ENCODE results near the gene RAB37.

Gene RAB37

GRCh38 chr17:74728702-74729075, 8.4 kb upstream of the RAB37 start:
- DNase-seq = no peak

DNA sequence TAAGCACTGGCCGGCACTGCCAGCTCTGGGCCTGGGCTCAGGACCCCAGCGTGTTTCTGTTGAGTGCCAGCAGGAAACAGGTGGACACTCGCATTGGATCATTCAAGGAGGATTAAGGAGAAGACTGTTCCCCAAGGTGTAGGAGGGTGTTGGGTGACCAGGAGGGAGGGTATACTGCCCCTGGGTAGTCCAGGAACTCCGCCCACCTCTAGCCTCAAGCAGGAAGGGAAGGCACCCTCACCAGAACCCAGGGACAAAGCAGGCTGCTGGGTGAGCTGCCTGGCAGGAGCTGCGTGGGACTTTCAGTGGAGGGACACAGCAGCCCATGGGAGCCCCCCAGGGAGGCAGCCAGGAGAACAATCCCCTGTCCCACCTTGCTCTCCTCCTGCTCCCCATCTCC, 7.7 kb upstream of the RAB37 start:
- DNase-seq = no peak

- no peak for DNase-seq
Measured at GRCh38 chr17:74729866-74730265, 7.2 kb upstream of the RAB37 start.

DNA sequence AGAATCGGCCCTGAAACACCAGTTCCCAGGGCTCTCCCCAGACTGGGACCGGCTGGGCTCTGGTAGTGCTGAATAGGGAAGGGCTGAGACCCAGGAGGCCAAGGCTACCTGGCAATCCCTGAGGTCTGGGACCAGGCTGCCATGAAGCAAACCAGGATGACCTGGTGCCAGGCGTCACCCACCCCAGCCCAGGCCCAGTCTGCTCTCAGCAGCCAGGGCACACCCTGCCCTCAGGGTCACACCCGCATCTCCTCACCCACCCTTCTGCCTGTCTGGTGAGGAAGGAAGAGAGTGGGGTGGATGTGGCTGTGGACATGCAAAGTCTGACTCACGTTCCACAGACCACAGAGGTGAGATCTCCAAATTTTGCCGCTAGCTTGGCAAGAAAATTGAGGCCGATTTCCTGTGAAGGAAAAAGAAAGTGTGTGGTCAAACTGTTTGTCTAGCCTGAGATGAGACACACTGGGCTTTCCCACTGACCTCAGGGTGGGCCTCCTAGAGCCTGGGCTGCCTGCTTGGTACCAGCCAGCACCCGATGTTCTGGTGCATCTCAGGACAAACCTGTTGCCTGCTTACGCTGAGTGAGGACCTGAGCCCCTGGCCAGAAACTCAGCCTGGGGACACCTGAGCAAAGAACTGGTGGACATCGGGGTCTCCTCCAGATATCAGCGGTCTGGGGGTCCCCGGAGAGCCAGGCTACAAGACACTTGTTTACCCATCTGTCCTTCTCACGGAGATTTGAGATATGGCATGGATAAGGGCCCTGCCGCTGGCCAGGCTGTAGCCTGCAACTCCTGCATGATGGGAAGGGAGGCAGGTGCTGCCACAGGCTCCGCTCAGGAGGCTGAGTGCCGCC, 6.3 kb upstream of the RAB37 start:
- no peak for DNase-seq

DNA sequence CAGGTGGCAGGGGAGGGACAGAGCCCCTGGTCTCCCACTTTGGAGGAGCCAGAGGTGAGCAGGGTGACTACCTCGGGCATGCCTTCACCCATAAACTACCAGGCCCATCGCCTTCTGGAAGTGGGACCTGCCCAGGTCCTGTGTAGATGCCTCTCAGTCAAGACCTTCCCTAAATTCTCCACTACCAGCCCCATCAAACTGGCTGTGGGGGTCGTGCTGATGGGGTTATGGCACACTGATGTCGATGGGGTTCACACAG, 5.8 kb upstream of the RAB37 start:
- DNase-seq = no peak

DNA sequence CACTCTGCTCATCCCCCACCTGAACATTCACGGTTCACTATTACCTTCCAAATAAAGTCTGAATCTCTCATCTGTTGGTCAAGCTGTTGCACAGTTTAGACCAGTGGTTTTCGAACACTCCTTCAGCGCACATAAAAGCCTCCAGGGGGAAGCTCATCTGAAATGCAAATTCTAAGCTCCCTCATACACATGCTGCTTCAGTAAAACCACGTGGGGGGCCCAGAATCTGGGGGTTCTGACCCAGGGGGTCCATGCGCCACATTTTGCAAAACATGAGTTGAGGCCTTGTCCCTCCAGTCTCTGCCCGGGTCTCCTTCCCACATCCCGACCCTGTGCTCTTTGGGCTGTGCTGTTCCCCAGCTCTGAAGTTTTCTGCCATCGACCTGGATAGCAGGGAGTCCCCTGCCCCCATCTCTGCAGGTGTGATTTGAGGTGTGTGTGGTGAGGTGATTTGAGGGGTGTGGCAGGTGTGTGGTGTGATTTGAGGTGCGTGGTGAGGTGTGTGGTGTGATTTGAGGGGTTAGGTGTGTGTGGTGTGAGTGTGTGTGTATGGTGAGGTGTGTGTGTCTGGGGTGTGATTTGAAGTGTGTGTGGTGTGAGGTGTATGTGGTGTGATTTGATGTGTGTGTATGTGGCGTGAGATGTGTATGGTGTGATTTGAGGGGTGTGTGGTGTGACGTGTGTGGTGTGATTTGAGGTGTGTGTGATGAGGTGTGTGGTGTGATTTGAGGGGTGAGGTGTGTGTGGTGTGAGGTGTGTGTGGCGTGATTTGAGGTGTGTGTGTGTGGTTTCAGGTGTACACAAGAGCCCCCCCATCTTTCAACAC, 4.8 kb upstream of the RAB37 start:
- no peak for DNase-seq

DNA sequence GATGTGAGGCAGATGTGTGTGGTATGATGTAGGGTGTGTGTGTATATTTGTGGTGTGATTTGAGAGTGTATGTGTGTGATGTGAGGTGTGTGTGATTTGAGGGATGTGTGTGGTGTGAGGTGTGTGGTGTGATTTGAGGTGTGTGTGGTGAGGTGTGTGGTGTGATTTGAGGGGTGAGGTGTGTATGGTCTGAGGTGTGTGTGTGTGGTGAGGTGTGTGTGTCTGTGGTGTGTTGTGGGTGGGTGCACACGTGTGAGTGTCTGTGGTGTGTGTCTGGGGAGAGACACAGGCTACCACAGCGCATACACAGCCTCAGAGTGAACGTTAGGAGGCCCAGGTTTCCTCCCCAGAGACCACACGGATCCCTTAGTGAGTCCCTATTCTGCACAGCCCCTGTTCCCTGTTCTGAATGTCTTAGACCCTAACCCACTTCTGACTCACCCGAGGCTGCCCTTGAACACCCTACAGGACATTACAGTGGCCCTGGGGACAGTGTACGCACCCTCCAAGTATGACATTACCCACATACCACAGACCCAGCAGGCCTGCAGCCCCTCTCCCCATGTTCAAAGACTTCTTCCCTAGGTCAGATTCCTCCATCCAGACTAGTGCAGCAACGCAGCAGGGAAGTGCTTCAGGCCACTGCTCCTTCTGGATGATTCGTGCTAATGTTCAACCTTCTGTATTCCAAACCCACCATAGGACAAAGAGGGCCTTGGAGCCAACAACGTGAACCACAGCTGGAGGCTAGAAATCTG, 3.5 kb upstream of the RAB37 start:
- DNase-seq = no peak

DNA sequence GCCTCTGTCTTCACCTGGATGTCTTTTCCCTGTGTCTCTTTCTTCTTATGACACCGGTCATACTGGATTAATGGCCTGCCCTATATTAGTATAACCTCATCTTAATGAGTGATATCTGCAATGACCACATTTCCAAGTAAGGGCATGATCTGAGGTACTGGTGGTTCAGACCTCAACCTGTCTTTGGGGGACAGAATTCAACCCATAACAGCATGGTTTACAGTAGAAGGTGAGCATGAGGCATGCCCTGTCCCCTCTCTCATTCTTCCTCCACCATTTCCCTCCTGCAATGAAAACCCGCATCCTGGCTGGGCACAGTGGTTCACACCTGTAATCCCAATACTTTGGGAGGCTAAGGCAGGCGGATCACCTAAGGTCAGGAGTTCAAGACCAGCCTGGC, 2.8 kb upstream of the RAB37 start:
- no peak for DNase-seq

- no peak for DNase-seq
Measured at GRCh38 chr17:74737299-74738050, 419 bp downstream of the RAB37 start.

DNA sequence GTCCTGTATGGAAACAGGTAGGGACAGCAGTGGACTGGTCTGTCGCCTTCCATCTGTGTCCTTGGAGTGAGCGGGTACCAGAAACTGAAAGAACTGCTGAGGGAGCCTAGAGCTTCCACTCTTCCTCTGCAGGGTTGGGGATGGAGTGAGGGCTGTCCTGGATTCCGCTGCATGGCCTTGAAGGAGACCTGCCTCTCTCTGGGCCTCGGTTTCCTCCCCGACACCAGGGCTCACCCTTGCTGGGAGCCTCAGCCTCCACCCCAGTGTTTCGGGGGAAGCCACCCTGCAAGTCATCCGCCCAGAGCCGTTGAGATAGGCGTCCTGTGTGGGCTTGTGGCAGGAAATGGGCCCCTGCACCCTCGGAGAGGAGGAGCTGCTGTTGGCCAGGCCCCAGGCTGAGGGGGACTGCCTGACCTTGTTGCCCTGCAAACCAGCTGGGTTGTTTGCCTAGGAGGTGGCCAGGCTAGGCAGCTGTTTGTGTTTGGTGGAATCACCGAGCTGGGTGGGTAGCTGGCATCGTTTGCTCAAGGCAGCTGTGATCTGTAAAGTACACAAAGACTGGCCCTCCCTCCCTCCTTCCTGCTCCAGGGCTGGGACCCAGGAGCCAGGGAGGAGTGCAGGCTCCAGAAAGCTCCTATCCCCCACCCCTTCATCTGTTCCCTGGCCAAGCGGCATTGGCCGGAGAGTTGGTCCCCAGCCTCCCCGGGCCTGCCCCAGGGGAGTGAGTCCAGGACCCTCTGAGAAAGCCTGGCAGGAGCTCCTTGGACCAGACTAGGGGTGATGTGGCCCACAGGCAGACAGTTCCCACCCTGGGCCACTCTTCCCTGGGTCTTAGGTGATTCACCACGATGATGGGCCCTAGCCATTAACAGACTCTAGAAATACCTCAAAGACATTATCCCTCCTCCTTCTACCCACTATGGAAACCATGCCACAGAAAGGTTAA, 1.3 kb downstream of the RAB37 start:
- no peak for DNase-seq

GRCh38 chr17:74739227-74739831, 2.3 kb downstream of the RAB37 start:
- no peak for DNase-seq

DNA sequence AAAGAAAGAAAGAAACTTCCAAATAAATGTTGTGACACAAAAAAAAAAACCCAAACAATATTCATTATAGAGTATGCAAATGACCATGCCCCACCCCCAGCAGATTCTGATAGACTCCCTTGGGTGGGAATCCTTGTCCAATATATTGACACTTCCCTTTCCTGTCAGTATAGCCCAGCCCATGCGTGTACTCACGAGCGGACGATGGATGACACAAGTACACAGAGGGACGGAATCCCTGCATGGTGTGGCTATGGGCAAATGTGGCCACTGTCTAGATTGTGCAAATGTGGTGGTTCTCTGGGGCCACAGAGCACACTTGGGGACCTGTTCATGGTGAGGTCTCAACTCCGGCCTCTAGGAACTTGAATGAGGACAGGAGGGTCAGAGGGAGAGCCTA, 3.1 kb downstream of the RAB37 start:
- DNase-seq = no peak

DNA sequence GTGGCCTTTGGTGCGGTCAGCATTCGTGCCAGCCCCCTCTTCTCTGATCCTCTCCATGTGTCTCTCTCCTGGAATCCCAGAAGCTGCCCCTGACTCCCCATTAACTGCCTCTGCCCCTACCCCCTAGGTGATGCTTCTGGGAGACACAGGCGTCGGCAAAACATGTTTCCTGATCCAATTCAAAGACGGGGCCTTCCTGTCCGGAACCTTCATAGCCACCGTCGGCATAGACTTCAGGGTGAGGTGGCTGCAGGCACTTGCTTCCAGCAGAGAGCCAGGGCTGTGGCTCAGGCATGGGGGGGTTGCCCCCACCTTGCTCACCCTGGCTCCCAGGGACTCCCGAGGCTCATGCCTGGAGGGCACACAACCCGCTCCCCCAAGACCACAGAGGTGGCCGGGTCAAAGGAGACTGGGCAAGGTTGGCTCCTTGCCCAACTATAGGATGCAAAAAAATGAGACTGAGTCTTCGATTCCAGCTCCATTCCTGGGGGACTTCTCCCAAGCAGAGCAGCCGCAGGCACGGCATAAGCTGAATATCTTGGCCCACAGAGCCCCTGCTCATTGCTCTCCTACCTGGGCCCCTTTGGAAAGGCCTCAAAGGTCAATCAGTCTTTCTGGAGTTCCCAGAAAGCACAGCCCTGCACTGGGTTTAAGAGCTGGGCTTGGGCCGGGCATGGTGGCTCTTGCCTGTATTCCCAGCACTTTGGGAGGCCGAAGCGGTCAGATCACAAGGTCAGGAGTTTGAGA, 3.8 kb downstream of the RAB37 start:
- DNase-seq = no peak

DNA sequence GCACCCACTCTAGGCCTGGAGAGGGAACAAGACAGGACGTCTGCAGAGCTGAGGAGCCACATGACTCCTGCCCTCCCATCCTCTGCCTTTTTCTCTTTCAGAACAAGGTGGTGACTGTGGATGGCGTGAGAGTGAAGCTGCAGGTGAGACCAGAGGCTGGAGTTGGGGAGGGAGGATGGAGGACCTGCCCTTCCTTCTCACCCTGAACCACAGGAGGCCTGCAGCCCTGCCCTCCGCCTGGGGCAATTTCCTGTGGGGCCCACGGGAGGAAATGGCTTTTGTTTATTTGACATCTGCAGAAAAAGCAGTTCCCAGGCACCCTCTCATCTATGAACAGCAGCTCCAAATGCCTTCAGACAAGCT, 5.1 kb downstream of the RAB37 start:
- no peak for DNase-seq

DNA sequence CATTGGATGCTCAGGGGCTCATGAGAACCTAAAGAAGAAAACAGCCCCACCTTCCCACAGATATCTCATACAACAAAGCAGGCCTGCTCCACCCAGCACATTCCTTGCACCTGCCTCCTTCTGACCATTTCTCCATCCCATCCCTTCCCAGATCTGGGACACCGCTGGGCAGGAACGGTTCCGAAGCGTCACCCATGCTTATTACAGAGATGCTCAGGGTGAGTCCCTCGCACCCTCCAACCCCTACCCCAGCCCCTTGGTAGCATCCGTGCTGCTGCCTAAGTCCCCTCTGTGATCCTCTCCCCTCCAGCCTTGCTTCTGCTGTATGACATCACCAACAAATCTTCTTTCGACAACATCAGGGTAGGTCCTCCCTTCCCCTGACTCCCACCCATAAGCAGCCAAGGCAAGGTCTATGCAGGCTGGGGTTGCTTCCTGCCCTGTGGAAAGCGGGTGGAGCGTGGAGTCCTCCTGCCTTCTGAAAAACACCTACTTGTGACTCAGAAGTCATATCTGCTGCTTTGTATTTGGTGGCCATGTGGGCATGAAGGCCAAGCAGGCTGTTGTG, 6.0 kb downstream of the RAB37 start:
- DNase-seq = no peak

- no peak for DNase-seq
Measured at GRCh38 chr17:74743755-74744154, 6.7 kb downstream of the RAB37 start.

GRCh38 chr17:74744349-74744713, 7.3 kb downstream of the RAB37 start:
- DNase-seq = no peak

DNA sequence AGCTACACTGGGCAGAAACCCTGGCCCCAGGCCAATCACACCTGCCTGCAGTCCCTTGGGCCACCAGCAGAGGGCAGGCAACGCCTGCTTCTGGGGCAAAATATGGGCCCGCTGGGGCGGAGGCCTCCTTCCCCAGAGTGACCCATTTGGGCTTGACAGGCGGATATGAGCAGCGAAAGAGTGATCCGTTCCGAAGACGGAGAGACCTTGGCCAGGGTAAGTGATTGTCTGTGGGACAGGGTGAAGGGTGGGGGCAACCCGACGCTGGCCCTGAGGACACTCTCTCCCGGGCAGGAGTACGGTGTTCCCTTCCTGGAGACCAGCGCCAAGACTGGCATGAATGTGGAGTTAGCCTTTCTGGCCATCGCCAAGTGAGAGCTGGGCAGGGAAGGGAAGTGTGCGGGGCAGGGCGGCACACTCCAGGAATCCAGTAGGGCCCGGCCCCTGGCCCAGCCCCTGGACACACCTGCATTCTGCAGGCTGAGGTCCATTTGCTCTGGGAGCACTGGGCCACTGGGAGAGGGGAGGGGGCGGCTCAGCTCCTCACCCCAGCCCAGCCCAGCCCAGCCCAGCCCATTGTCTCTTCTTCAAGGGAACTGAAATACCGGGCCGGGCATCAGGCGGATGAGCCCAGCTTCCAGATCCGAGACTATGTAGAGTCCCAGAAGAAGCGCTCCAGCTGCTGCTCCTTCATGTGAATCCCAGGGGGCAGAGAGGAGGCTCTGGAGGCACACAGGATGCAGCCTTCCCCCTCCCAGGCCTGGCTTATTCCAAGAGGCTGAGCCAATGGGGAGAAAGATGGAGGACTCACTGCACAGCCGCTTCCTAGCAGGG, 7.9 kb downstream of the RAB37 start:
- DNase-seq = peak; percentile 50

DNA sequence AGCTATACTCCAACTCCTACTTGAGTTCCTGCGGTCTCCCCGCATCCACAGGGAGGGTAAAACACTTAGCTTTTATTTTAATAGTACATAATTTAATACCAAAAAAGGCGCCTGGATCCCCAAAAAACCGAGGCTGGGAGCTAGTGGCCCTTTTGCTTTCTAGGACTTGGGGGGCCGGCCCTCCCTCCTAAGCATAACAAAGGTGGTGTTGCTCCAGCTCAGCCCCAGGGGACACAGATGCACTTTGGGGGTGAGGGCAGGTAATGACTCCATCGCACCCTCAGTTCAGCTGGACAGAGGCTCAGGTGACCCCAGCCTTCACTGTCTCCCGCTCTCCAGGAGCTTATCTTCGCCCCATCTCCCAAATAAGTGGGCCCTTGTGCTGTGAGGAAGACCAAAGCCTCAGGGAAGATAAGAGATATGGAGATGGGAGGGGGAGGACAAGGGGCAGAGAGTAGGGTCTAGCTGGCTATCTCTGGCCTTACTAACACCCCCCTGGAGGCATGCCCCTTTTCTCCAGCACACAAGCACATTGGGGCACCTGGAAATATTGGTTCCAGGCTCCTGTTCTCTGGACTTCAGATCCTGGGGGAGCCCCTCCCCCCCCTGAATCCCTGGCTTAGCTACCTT, 8.6 kb downstream of the RAB37 start:
- DNase-seq = no peak
